ENCODE measurements around the gene C2CD2.

GRCh38 chr21:41917531-41917930 is 36.3 kb downstream of the C2CD2 start:
- TF ChIP-seq CTCF (IDR thresholded peaks at IDR 0.05) (no peak), POLR2A (IDR thresholded peaks at IDR 0.05) (no peak)

Measured in right lobe of liver (tissue), 4 donors.